CD4-positive, alpha-beta T cell (primary cell): ENCODE data around the gene PLXNA2. TPM values are rescaled to one million over a fixed set of nuclear protein-coding genes. Genes with fewer than 3 reads are reported as not detected.

Experiments
- ATAC-seq: fragments of 200-7000 bp; cut with Tn5 transposase; one replicate; pipeline ENCODE4 v1.10.0; 2022; ENCODE audit warnings: mild to moderate bottlenecking; ENCODE audit not compliant: poor library complexity
- CTCF ChIA-PET: fragments of 350-600 bp; sonication (Branson Sonifier 250); formaldehyde crosslinking; loops from one replicate; lab custom pipeline; 2021; ENCODE audit warnings: antibody characterized with exemption, inconsistent platforms; lab: Charles Lee
- POLR2A ChIA-PET: fragments of 350-600 bp; sonication (Branson Sonifier 250); formaldehyde crosslinking; loops from one replicate; lab custom pipeline; 2021; ENCODE audit warnings: antibody characterized with exemption, inconsistent platforms; lab: Charles Lee
- DNase-seq, 14 experiments: peaks; one replicate each; pipeline ENCODE4 v3.0.0-alpha.2; 2013 to 2020; ENCODE audit warnings: mixed read lengths in 2 of 14
- H3K27ac ChIP-seq, 2 donors: one replicate each; pipeline versions ENCODE4 v1.5.1 to v1.7.0; 2013; ENCODE audit warnings: low read length in 2 of 2, low read depth in 1 of 2, mild to moderate bottlenecking in 1 of 2
- H3K27me3 ChIP-seq, 2 experiments: 1 replicate in 1 of 2; 2 replicates in 1 of 2; pipeline versions ENCODE4 v1.6.1 to v1.7.0; 2013; ENCODE audit warnings: low read length in 2 of 2, control low read depth in 1 of 2, mild to moderate bottlenecking in 1 of 2, moderate library complexity in 1 of 2; ENCODE audit not compliant: insufficient read depth in 2 of 2, control insufficient read depth in 1 of 2
- H3K36me3 ChIP-seq: one replicate; pipeline ENCODE4 v1.6.1; 2013; ENCODE audit warnings: low read length, control low read depth; ENCODE audit not compliant: insufficient read depth
- H3K4me1 ChIP-seq: one replicate; pipeline ENCODE4 v1.6.1; 2013; ENCODE audit warnings: low read length, control low read depth; ENCODE audit not compliant: insufficient read depth
- H3K4me3 ChIP-seq: one replicate; pipeline ENCODE4 v1.5.1; 2013; ENCODE audit warnings: mild to moderate bottlenecking, low read length, moderate library complexity
- H3K9me3 ChIP-seq, 2 experiments: 1 replicate in 1 of 2; 2 replicates in 1 of 2; pipeline versions ENCODE4 v1.6.1 to v1.7.0; 2013; ENCODE audit warnings: low read length in 2 of 2, mild to moderate bottlenecking in 2 of 2, control low read depth in 1 of 2, moderate library complexity in 1 of 2; ENCODE audit not compliant: control insufficient read depth in 1 of 2, insufficient read depth in 1 of 2
- H3K27ac Mint-ChIP-seq: one replicate; pipeline ENCODE4 v1.8.0; 2020; ENCODE audit warnings: mixed read lengths
- H3K27me3 Mint-ChIP-seq: one replicate; pipeline ENCODE4 v1.8.0; 2021; ENCODE audit warnings: mixed read lengths
- H3K36me3 Mint-ChIP-seq: one replicate; pipeline ENCODE4 v1.8.0; 2021; ENCODE audit warnings: low read depth, mixed read lengths
- H3K4me1 Mint-ChIP-seq: one replicate; pipeline ENCODE4 v1.8.0; 2021; ENCODE audit warnings: low read depth, mixed read lengths
- H3K4me3 Mint-ChIP-seq: one replicate; pipeline ENCODE4 v1.8.0; 2020; ENCODE audit warnings: mild to moderate bottlenecking, mixed read lengths
- H3K9me3 Mint-ChIP-seq: one replicate; pipeline ENCODE4 v1.8.0; 2020; ENCODE audit warnings: mixed read lengths
- CTCF ChIP-seq: fragments of 200-600 bp; IDR thresholded peaks from one replicate; pipeline ENCODE4 v1.8.0; 2022; ENCODE audit warnings: antibody characterized with exemption, mild to moderate bottlenecking
- intact Hi-C, 2 experiments: fragments of 100-400 bp; cut with DNase I in 1 of 2; cut with micrococcal nuclease in 1 of 2; formaldehyde crosslinking; loops; one replicate each; pipeline versions ENCODE4 v1.15.1 to v1.9.0; 2023 to 2025; cut with DNase I, micrococcal nuclease
- total RNA-seq, 174 experiments: library from RNA in 2 of 174; stranded (reverse) in 2 of 174; gene quantifications; one replicate each; pipeline ENCODE4 v1.2.3 and lab custom pipeline; 2021 to 2026

Gene PLXNA2
- total RNA-seq, 2 experiments from 2014 or later = 0.75 to 0.77 TPM

- H3K27me3 Mint-ChIP-seq = no peaks in the 10 kb centered on the region
- H3K4me1 ChIP-seq = no peaks in the 10 kb centered on the region
- no peaks in the 10 kb centered on the region for H3K9me3 ChIP-seq
- no peak overlapping the region for H3K27ac Mint-ChIP-seq
- ChIA-PET POLR2A (no interaction called here), CTCF (no interaction called here)
- intact Hi-C loops = no loop called here
- no peaks in the 10 kb centered on the region for H3K36me3 Mint-ChIP-seq
- no peak for DNase-seq
- H3K27ac ChIP-seq = no peak overlapping the region
- H3K9me3 Mint-ChIP-seq = no peaks in the 10 kb centered on the region
- no peaks in the 10 kb centered on the region for H3K4me1 Mint-ChIP-seq
- H3K27me3 ChIP-seq = no peaks in the 10 kb centered on the region
- ATAC-seq = no peak
- no peaks in the 10 kb centered on the region for H3K36me3 ChIP-seq
- no peak for TF ChIP-seq CTCF
- no peak overlapping the region for H3K4me3 Mint-ChIP-seq
- no peak overlapping the region for H3K4me3 ChIP-seq
These were observed 177.6 kb downstream of the PLXNA2 start for GRCh38 chr1:208066583-208066982.

DNA sequence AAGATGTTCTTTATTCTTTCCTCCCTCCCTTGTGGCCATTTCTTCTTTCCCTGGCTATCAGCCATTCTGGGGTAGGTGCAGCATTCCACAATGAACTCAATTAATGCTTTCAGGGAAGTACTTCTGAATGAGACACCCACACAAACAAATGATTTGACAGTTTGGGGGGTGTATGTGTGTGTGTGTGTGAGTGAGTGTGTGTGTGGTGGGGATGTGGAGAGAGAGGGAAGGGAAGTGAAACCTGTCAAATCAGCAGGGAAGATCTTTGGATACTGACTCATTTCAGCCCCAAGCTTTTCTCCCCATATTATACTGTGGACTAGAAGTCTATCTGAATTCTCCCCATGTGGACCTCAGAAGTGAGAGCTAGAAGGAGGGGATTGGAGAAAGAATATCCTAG is 178.3 kb downstream of the PLXNA2 start:
- Mint-ChIP-seq H3K4me1 (no peaks in the 10 kb centered on the region), H3K27ac (no peak overlapping the region), H3K4me3 (no peak overlapping the region), H3K36me3 (no peaks in the 10 kb centered on the region), H3K27me3 (no peaks in the 10 kb centered on the region), H3K9me3 (no peaks in the 10 kb centered on the region)
- TF ChIP-seq CTCF = no peak
- Histone ChIP-seq H3K36me3 (no peaks in the 10 kb centered on the region), H3K27me3 (no peaks in the 10 kb centered on the region), H3K4me1 (no peaks in the 10 kb centered on the region), H3K9me3 (no peaks in the 10 kb centered on the region), H3K27ac (no peak overlapping the region), H3K4me3 (no peak overlapping the region)
- ChIA-PET CTCF (no interaction called here), POLR2A (no interaction called here)
- ATAC-seq (no peak), DNase-seq (peak in 2 of 14 experiments; percentile 35 to 45)
- intact Hi-C loops = no loop called here

- intact Hi-C loops = no loop called here
- Mint-ChIP-seq H3K36me3 (no peaks in the 10 kb centered on the region), H3K27ac (no peak overlapping the region), H3K27me3 (peaks cover 5% of the 10 kb centered on the region), H3K4me1 (no peaks in the 10 kb centered on the region), H3K9me3 (no peaks in the 10 kb centered on the region), H3K4me3 (no peak overlapping the region)
- ATAC-seq = no peak
- DNase-seq = no peak
- H3K36me3 ChIP-seq = no peaks in the 10 kb centered on the region
- H3K4me3 ChIP-seq = no peak overlapping the region
- no peak for TF ChIP-seq CTCF
- H3K27ac ChIP-seq = no peak overlapping the region
- ChIA-PET CTCF (no interaction called here), POLR2A (no interaction called here)
- no peaks in the 10 kb centered on the region for H3K27me3 ChIP-seq
- no peaks in the 10 kb centered on the region for H3K4me1 ChIP-seq
- H3K9me3 ChIP-seq = no peaks in the 10 kb centered on the region
These were observed 182.6 kb downstream of the PLXNA2 start for GRCh38 chr1:208061632-208062031.
